Measurements from ENCODE around the gene ADAM11.

ADAM11 gene

DNA sequence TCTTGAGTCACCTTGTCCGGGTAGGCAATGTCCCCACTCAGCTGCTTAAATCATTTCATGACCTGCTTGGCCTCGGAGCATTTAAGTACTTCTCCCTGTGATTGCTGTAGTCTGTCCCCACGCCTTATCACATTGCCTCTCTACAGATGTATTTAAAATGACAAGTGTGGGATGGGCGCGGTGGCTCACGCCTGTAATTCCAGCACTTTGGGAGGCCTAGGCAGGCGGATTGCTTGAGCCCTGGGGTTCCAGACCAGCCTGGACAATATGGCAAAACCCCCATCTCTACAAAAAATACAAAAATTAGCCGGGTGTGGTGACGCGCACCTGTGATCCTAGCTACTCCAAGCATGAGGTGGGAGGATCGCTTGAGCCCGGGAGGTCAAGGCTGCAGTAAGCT, 72.6 kb downstream of the ADAM11 start:
- no peak for DNase-seq (ENCODE audit: low spot score)
